Activated naive CD4-positive, alpha-beta T cell treated with anti-CD3 and anti-CD28 coated beads, Interleukin-2, amount 10 ng/mL, durations not matched to agents 7 days and 5 days (primary cell): Measurements from ENCODE around the gene CCDC33.

Experiments used
- CTCF ChIA-PET: fragments of 350-600 bp; sonication (Branson Sonifier 250); formaldehyde crosslinking; loops from one replicate; lab custom pipeline; 2021; ENCODE audit warnings: antibody characterized with exemption; lab: Charles Lee
- DNase-seq: peaks from one replicate; pipeline ENCODE4 v3.0.0-alpha.2; 2020
- H3K27ac Mint-ChIP-seq: one replicate; pipeline ENCODE4 v1.8.0; 2021; ENCODE audit warnings: mild to moderate bottlenecking, moderate library complexity, mixed read lengths
- H3K27me3 Mint-ChIP-seq: one replicate; pipeline ENCODE4 v1.8.0; 2021; ENCODE audit warnings: mild to moderate bottlenecking, mixed read lengths
- H3K36me3 Mint-ChIP-seq: one replicate; pipeline ENCODE4 v1.8.0; 2021; ENCODE audit warnings: mixed read lengths
- H3K4me1 Mint-ChIP-seq: one replicate; pipeline ENCODE4 v1.8.0; 2021; ENCODE audit warnings: mixed read lengths
- H3K4me3 Mint-ChIP-seq: one replicate; pipeline ENCODE4 v1.8.0; 2021; ENCODE audit warnings: mild to moderate bottlenecking, moderate library complexity, mixed read lengths
- H3K9me3 Mint-ChIP-seq: one replicate; pipeline ENCODE4 v1.8.0; 2021; ENCODE audit warnings: mixed read lengths

The CCDC33 gene

GRCh38 chr15:74231475-74231874 lies 4.7 kb upstream of the CCDC33 start:
- Mint-ChIP-seq H3K9me3 (no peaks in the 10 kb centered on the region), H3K27me3 (peaks cover 41% of the 10 kb centered on the region), H3K4me1 (no peaks in the 10 kb centered on the region), H3K4me3 (no peak overlapping the region), H3K27ac (no peak overlapping the region), H3K36me3 (no peaks in the 10 kb centered on the region)
- no peak for DNase-seq
- CTCF ChIA-PET: no interaction called here

GRCh38 chr15:74233373-74233772 lies 2.8 kb upstream of the CCDC33 start:
- no peaks in the 10 kb centered on the region for H3K4me1 Mint-ChIP-seq
- H3K9me3 Mint-ChIP-seq: no peaks in the 10 kb centered on the region
- H3K4me3 Mint-ChIP-seq: no peak overlapping the region
- H3K27me3 Mint-ChIP-seq: peaks cover 32% of the 10 kb centered on the region
- no peak overlapping the region for H3K27ac Mint-ChIP-seq
- no peaks in the 10 kb centered on the region for H3K36me3 Mint-ChIP-seq
- no peak for DNase-seq
- CTCF ChIA-PET: no interaction called here

- Mint-ChIP-seq H3K36me3 (no peaks in the 10 kb centered on the region), H3K4me3 (no peak overlapping the region), H3K9me3 (no peaks in the 10 kb centered on the region), H3K4me1 (no peaks in the 10 kb centered on the region), H3K27ac (no peak overlapping the region), H3K27me3 (peaks cover 36% of the 10 kb centered on the region)
- CTCF ChIA-PET: no interaction called here
- DNase-seq: no peak
These were observed 2.1 kb upstream of the CCDC33 start for GRCh38 chr15:74233851-74234597.

- Mint-ChIP-seq H3K4me1 (no peaks in the 10 kb centered on the region), H3K36me3 (no peaks in the 10 kb centered on the region), H3K27ac (no peak overlapping the region), H3K27me3 (peaks cover 39% of the 10 kb centered on the region), H3K9me3 (no peaks in the 10 kb centered on the region), H3K4me3 (no peak overlapping the region)
- no peak for DNase-seq
- CTCF ChIA-PET: no interaction called here
These were observed 1.6 kb upstream of the CCDC33 start for GRCh38 chr15:74234598-74234875.

- no peak overlapping the region for H3K27ac Mint-ChIP-seq
- CTCF ChIA-PET: interaction anchor here (1.3 to 1.7 kb wide), 2 partner anchors 69 to 82 kb away, joined by 5 read pairs; no protein-coding TSS in a partner anchor
- H3K27me3 Mint-ChIP-seq: peaks cover 52% of the 10 kb centered on the region
- H3K4me3 Mint-ChIP-seq: no peak overlapping the region
- H3K4me1 Mint-ChIP-seq: no peaks in the 10 kb centered on the region
- H3K9me3 Mint-ChIP-seq: no peaks in the 10 kb centered on the region
- DNase-seq: no peak
- no peaks in the 10 kb centered on the region for H3K36me3 Mint-ChIP-seq
These were observed 3.1 kb downstream of the CCDC33 start for GRCh38 chr15:74239051-74239705.

GRCh38 chr15:74240002-74240568 lies 4.0 kb downstream of the CCDC33 start:
- Mint-ChIP-seq H3K27me3 (peaks cover 54% of the 10 kb centered on the region), H3K36me3 (no peaks in the 10 kb centered on the region), H3K4me3 (no peak overlapping the region), H3K27ac (no peak overlapping the region), H3K4me1 (peaks cover 4% of the 10 kb centered on the region), H3K9me3 (no peaks in the 10 kb centered on the region)
- CTCF ChIA-PET: interaction anchor here (1.3 to 1.7 kb wide), 2 partner anchors 68 to 81 kb away, joined by 5 read pairs; no protein-coding TSS in a partner anchor
- DNase-seq: no peak

GRCh38 chr15:74240897-74241614 lies 4.9 kb downstream of the CCDC33 start:
- CTCF ChIA-PET: no interaction called here
- Mint-ChIP-seq H3K9me3 (no peaks in the 10 kb centered on the region), H3K4me3 (no peak overlapping the region), H3K27ac (no peak overlapping the region), H3K27me3 (peaks cover 60% of the 10 kb centered on the region), H3K4me1 (peaks cover 7% of the 10 kb centered on the region), H3K36me3 (no peaks in the 10 kb centered on the region)
- no peak for DNase-seq

- CTCF ChIA-PET: no interaction called here
- Mint-ChIP-seq H3K27me3 (peaks cover 66% of the 10 kb centered on the region), H3K9me3 (no peaks in the 10 kb centered on the region), H3K36me3 (no peaks in the 10 kb centered on the region), H3K27ac (no peak overlapping the region), H3K4me1 (peaks cover 7% of the 10 kb centered on the region), H3K4me3 (no peak overlapping the region)
- DNase-seq: no peak
These were observed 6.5 kb downstream of the CCDC33 start for GRCh38 chr15:74242441-74243185.

GRCh38 chr15:74243431-74243830 lies 7.3 kb downstream of the CCDC33 start:
- H3K4me1 Mint-ChIP-seq: peaks cover 7% of the 10 kb centered on the region
- CTCF ChIA-PET: no interaction called here
- H3K27me3 Mint-ChIP-seq: peaks cover 66% of the 10 kb centered on the region
- H3K4me3 Mint-ChIP-seq: no peak overlapping the region
- no peaks in the 10 kb centered on the region for H3K36me3 Mint-ChIP-seq
- H3K9me3 Mint-ChIP-seq: no peaks in the 10 kb centered on the region
- no peak for DNase-seq
- H3K27ac Mint-ChIP-seq: no peak overlapping the region

- no peak for DNase-seq
- Mint-ChIP-seq H3K4me1 (peaks cover 7% of the 10 kb centered on the region), H3K4me3 (no peak overlapping the region), H3K27me3 (peaks cover 57% of the 10 kb centered on the region), H3K9me3 (no peaks in the 10 kb centered on the region), H3K36me3 (no peaks in the 10 kb centered on the region), H3K27ac (no peak overlapping the region)
- CTCF ChIA-PET: no interaction called here
These were observed 8.8 kb downstream of the CCDC33 start for GRCh38 chr15:74244822-74245341.

GRCh38 chr15:74245342-74245931 lies 9.3 kb downstream of the CCDC33 start:
- Mint-ChIP-seq H3K36me3 (no peaks in the 10 kb centered on the region), H3K9me3 (no peaks in the 10 kb centered on the region), H3K4me1 (peaks cover 7% of the 10 kb centered on the region), H3K4me3 (no peak overlapping the region), H3K27me3 (peaks cover 57% of the 10 kb centered on the region), H3K27ac (no peak overlapping the region)
- CTCF ChIA-PET: no interaction called here
- DNase-seq: peak; percentile 44

GRCh38 chr15:74250266-74250665 lies 14.1 kb downstream of the CCDC33 start:
- DNase-seq: no peak
- H3K9me3 Mint-ChIP-seq: no peaks in the 10 kb centered on the region
- peaks cover 34% of the 10 kb centered on the region for H3K27me3 Mint-ChIP-seq
- H3K27ac Mint-ChIP-seq: no peak overlapping the region
- H3K4me3 Mint-ChIP-seq: no peak overlapping the region
- no peaks in the 10 kb centered on the region for H3K36me3 Mint-ChIP-seq
- peaks cover under 1% of the 10 kb centered on the region for H3K4me1 Mint-ChIP-seq
- CTCF ChIA-PET: interaction anchor here (0.7 kb wide), 1 partner anchor 481 kb away, joined by 3 read pairs; no protein-coding TSS in a partner anchor

GRCh38 chr15:74251131-74251811 lies 15.1 kb downstream of the CCDC33 start:
- Mint-ChIP-seq H3K36me3 (no peaks in the 10 kb centered on the region), H3K4me3 (no peak overlapping the region), H3K27me3 (peaks cover 29% of the 10 kb centered on the region), H3K27ac (no peak overlapping the region), H3K4me1 (no peaks in the 10 kb centered on the region), H3K9me3 (no peaks in the 10 kb centered on the region)
- no peak for DNase-seq
- CTCF ChIA-PET: interaction anchor here (0.6 kb wide), 1 partner anchor 40 kb away, joined by 3 read pairs; no protein-coding TSS in a partner anchor
